ENCODE results near the gene LEPROT.
"Not testable (repeated sequence)": the region's sequence is repeated elsewhere in the genome, so short reads cannot be mapped to it uniquely, and the experiment has no call there.

Gene LEPROT, protein sequence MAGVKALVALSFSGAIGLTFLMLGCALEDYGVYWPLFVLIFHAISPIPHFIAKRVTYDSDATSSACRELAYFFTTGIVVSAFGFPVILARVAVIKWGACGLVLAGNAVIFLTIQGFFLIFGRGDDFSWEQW

GRCh38 chr1:65420590-65421350, at the start of gene LEPROT, which contains the start of gene LEPR:
Gene LEPROT (plus strand): TSS chr1:65420668. CDS start chr1:65420725, 57 bp downstream.
Gene LEPR (plus strand): TSS chr1:65420668. CDS start chr1:65565566, 144,898 bp downstream.
- DNase-seq = no peak

DNA sequence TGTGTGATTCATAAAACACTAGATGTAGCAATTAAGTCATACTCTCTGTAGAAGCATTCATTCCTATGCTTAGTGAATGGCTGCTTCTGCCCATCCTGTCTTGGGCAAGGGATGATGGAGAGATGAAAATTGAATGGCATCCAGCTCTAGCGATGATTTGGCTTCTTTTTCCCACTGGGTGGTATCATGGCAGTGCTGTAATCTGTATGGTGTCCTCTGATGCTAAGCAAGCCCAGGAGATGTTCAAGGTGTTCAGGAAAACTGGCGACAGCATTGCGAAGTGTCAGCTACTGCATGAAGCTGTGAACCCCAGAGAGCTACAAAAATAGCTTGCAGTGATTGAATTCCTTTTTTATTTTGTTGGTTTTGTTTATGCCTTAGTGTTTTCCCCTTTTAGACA, 48.9 kb upstream of the LEPROT start:
- no peak for DNase-seq

DNA sequence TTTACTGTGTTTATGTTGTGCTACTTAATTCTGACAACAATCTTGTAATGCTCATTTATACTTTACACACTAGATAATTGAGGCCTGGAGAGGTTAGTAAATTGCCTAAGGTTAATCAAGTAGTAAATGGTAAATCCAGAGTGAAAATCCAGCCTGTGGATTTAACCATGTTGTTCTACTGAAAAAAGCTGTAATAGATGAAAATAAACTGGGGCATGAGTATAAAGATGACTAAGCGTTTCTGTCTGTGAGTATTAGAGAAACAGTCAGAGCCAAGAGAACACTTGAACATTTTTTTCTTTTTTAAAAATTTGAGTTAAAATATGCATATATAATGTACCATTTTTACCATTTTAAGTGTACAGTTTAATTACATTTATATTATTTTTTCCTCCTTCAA, 47.9 kb upstream of the LEPROT start:
- DNase-seq = no peak

DNA sequence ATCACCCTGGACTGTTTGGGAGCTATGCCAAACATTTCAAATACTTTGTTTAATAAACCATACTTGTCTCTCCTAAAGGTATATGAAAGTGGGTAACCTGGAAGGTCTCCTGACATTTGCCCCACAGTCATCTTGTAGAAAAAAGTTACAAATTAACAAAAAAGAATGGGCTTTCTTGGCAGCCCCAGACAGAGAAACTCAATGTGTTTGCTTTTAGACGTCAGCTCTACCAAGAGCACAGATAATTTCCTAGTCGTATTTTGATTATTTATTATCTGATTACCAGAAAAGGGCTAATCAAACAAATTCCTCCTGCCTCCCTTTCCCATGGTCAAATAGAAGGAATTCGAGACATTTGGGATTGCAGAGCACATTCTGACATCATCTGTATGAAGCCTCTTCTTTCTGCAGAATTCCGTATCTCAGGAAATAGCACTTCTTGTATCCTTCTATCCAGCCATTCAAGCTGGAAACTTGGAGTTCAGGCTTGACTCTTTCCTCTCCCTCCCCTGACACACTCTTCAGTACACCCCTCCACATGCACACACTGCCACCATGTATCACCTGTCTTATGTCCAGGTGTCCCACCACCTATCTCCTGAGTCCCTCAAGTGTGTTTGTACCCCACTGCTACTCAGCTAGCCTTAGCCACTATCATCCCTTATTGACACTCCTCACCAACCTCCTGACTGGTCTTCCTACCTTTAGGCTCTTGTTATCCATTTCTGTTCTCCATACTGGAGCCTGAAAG, 42.8 kb upstream of the LEPROT start:
- DNase-seq = no peak

DNA sequence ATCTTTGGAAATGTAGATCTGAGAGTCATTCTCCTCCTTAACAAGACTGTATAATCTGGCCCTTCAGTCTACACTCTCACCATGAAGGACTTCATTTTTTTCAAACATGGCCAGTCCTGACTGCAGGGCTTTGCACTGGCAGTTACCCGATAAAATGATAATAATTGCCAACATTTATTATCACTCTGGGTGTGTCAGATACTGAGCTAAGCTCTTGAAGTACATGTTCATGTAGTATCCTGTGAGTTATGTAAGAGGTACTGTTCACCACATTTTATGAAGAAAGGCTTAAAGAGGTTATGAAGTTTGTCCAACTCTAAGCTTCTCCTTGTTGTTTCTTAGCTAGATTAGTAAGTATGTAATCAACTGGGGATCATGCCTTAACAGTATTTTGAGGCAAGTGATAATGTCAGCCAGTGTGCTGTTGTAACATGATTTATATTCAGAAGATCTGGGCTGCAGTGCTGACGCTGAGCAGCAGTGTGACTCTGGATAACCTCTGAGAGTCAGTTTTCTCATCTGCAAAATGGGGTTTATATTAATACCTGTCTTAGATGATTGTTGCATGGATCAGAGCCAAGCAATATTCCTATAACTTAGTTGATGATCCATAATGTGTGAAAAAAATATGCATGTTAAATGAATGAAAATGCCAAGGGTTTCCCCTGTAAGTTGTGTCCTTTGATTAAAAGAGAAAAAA, 42.1 kb upstream of the LEPROT start:
- DNase-seq = no peak

DNA sequence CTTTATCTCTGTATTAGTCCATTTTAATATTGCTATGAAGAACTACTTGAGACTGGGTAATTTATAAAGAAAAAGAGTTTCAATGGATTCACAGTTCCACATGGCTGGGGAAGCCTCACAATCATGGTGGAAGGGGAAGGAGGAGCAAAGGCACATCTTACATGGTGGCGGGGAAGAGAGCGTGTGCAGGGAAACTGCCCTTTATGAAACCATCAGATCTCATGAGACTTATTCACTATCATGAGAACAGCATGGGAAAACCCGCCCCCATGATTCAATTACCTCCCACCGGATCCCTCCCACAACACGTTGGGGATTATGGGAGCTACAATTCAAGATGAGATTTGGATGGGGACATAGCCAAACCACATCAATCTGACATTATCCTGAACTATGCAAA, 36.0 kb upstream of the LEPROT start:
- not testable (repeated sequence) for DNase-seq

GRCh38 chr1:65386439-65386838, 34.0 kb upstream of the LEPROT start:
- no peak for DNase-seq

- no peak for DNase-seq
Observed at GRCh38 chr1:65387821-65388220, 32.6 kb upstream of the LEPROT start.

DNA sequence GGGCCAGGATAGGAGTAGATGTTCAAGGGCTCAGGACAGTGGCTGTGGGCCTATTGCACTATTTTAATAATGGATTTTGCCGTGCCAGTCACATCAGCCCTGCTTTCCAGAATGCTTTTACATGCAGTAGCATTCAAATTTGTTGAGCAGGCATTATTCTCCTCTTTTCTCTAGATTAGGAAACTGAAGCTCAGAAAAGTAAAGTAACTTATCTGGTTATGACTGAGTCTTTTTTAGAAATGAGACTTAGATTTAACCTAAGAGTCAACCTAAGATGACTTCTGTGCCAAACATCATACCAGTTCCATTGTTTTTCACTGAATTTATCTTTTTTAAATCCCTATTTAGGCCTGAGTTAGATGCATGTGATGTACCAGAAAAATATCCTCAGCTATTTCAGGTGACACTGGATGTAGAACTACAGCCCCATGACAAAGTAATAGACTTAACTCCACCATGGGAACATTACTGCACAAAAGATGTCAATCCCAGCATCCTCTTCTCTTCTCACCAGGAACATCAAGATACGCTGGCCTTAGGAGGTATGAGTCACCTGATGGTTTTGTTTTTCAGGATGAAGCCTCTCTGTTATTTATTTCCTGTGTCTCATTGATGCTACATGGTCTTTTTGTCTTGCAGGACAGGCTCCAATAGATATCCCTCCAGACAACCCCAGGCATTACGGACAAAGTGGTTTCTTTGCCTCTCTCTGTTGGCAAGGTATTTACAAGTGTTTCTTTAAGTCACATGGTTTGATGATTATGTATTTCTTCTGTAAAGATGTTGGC, 31.4 kb upstream of the LEPROT start:
- DNase-seq = no peak

DNA sequence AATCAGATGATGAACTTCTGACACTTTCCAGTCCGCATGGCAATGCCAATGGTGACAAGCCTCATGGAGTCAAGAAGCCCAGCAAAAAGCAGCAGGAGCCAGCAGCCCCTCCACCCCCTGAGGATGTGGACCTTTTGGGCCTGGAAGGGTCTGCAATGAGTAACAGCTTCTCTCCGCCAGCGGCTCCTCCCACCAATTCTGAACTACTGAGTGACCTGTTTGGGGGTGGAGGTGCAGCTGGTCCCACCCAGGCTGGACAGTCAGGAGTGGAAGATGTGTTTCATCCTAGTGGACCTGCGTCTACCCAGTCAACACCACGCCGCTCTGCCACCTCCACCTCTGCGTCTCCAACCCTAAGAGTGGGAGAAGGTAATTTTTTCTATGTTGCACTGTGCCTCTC, 28.0 kb upstream of the LEPROT start:
- DNase-seq = no peak

DNA sequence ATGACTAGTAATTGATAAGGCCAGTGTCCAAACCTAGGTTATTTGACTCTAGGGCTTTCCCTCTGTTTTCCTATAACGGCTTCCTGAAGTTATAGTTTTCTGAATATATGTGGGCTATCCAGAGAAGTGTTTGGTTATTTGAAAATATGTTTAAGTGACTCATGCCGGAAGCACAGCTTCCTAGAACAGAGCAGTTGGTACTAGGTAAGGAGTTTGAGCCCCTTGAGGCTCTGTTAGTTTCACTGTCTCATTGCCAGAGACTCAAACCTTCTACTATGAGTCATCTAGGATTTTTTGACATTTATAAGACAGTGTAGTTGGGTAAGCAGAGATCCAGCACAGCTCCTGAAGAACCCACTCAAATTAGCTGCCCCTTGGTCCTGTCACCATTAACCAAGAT, 27.1 kb upstream of the LEPROT start:
- peak in 1 of 2 experiments; percentile 2 for DNase-seq

DNA sequence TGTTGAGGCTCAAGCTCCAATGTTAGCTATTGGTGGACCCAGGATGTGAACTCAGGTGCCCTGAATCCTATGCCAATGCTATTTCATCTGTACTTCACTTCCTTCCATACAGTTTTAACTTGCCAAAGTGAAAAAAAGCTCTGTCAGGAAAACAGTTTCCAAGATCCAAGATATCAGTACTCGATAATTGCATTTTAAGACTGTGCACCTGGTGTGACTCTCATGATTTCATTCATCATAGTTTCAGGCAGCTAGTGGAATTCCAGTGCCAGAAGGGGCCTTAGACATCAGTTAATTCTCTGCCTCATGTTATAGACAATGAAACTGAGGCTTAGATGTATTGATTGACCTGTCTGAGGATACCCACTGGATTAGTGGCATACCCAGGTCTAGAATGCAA, 26.5 kb upstream of the LEPROT start:
- no peak for DNase-seq

DNA sequence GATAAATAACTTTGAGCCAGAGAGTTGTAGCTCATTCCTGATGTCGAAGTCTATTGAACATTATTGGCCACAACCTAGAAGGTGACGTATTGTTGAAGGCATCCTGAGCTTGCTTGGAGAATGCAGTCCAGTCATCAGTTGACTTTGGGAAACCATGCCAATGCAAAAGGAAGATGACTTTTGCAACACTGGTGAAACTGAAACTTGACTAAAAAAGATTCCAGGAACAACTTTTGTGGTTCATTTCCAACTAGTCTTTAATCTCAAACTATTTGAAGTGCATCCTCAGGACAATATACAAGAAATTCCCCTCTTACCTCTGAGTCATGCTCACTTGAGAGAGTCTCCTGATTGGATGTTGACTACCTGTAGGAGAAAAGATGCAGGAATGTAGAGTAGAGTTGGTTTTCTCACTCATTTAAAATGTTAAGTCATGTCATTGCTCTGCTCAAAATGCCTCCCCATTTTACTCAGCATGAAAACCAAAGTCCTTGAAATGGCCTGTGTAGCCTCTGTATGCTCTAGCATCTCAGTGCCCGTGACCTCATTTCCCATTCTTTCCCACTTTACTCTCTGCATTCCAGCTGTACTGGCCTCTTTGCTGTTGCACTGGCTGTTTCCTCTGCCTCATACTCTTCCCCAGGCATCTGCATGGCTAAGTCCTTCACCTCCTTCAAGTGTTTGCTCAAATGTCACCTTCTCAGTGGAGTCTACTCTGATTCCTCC, 24.4 kb upstream of the LEPROT start:
- no peak for DNase-seq

DNA sequence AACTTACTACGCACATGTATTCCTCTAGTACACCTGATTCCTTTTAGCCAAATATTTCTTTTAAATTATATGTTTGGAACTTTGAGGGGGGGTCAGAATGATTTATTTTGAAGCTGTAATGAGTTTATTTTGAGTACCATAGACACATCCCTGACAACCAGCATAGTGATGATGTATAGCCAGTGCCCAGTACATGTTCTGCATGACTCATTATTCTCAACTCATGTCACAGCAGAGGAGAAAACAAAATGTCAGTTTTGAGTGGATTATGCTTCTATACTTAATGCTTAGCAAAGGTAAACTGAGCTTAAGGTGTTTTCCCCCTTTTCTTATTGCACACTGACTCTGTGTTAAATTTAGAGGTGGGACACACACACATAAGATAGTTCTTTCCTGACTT, 22.4 kb upstream of the LEPROT start:
- DNase-seq = no peak

DNA sequence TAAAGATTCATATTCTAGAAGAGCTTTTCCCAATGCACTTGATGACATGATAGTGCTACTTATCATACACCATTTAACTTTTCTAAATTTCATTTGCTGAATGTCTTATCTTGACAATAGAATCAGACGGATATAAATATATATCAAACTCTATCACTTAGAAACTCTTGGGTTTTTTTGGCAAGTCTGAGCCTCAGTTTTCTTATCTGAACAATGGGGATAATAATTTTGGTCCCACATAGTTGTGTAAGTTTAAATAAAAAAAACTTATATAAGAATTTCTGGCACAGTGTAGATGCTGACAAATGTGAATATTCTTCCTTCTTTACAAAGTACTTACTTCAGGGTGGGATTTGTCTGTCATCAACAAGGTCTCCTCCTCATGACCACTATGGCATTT, 21.5 kb upstream of the LEPROT start:
- no peak for DNase-seq

DNA sequence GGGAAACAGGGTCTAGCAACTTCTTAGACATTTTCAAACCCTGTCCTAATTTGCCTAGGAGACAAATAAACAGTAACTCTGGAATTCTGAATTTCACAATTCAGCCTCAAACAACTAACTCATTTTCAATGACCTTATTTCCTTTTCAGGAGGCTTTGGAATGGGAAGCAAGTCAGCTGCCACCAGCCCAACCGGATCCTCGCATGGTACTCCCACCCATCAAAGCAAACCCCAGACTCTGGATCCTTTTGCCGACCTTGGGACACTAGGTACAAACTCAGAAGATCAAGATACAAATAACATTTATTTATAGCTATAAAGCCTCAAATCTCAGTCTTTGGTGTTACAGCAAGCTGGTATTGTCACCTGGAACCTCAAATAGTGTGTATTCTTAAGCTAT, 18.9 kb upstream of the LEPROT start:
- no peak for DNase-seq

- DNase-seq = no peak
Observed at GRCh38 chr1:65404941-65405340, 15.5 kb upstream of the LEPROT start.

- no peak for DNase-seq
Observed at GRCh38 chr1:65407877-65408276, 12.6 kb upstream of the LEPROT start.

- no peak for DNase-seq
Observed at GRCh38 chr1:65409314-65409713, 11.2 kb upstream of the LEPROT start.

DNA sequence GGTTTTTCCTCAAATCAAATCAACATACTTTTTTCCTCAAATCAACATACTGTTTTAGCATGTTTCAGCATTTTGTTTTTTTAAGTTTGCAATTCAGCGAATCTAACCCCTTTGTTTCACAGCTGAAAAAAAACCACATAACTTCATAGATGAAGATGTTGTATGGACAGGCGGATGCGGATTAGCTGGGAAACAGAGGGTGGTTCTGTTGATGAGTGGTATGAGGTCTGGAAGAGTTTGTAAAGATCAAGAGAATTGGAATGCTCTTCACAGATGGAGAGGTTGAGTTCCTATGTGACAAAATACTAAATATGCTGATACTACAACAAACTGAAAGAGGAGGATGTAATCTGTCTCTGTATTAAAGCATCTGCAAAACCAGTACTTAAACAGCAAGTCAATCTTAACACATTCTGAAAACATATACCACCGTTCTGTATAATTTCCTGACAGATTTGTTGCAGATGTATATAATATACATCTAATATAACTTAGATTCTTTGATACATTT, 10.6 kb upstream of the LEPROT start:
- no peak for DNase-seq

DNA sequence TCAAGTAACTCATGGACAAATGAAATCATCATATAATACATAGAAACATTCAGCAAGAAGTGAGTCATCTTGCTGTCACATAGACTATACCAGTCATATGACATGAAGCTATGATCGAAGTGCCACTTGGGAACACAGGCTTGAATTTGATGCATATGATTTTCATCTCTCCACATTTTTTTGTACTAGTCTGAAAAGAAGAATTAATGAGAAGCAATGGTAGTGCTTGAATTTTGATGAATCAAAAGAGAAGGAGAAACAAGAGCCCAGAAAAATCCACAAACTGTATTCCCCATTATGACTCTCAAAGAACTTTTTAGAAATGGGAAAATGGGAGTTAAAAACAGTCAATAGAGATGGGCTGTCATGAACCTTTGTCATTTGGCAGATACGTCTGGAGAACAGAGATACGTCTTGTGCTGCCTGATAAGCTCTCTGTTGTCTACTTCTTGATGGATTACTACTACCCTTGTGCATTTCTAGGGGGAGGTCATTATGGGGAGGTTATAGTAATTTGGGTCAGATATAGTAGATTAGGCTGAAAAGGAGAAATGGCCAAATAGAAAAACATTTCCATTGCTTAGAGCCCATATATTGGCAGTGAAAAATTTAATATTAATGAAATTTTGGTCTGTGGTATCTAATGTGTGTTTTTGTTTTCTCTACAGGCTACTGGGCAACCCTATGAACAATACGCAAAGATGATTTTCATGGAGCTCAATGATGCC, 8.0 kb upstream of the LEPROT start:
- DNase-seq = no peak
